Peyer's patch (tissue), 4 donors: Measurements from ENCODE around the gene SBF2.

Experiments
- POLR2A ChIP-seq, 2 donors: fragments of 450-650 bp; IDR thresholded peaks; one replicate each; pipeline ENCODE4 v1.5.1; 2017; ENCODE audit warnings: antibody characterized with exemption in 2 of 2, mild to moderate bottlenecking in 2 of 2, moderate library complexity in 2 of 2
- TF ChIP-seq, protein P1 (sequence below), 6 experiments: fragments of 450-650 bp in 4 of 6; fragments of 200-600 bp in 2 of 6; sonication (generic) in 1 of 6; IDR thresholded peaks; one replicate each; pipeline ENCODE4 v1.5.1; 2017 to 2019; ENCODE audit warnings: antibody characterized with exemption in 6 of 6, mild to moderate bottlenecking in 3 of 6, moderate library complexity in 1 of 6

GRCh38 chr11:10116588-10116987 is 177.4 kb downstream of the SBF2 start:
- TF ChIP-seq POLR2A (IDR thresholded peaks at IDR 0.05) = no peak
- TF ChIP-seq, protein P1, sequence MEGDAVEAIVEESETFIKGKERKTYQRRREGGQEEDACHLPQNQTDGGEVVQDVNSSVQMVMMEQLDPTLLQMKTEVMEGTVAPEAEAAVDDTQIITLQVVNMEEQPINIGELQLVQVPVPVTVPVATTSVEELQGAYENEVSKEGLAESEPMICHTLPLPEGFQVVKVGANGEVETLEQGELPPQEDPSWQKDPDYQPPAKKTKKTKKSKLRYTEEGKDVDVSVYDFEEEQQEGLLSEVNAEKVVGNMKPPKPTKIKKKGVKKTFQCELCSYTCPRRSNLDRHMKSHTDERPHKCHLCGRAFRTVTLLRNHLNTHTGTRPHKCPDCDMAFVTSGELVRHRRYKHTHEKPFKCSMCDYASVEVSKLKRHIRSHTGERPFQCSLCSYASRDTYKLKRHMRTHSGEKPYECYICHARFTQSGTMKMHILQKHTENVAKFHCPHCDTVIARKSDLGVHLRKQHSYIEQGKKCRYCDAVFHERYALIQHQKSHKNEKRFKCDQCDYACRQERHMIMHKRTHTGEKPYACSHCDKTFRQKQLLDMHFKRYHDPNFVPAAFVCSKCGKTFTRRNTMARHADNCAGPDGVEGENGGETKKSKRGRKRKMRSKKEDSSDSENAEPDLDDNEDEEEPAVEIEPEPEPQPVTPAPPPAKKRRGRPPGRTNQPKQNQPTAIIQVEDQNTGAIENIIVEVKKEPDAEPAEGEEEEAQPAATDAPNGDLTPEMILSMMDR (IDR thresholded peaks at IDR 0.05) = no peak
